Nephron progenitor cell (in vitro differentiated cells): ENCODE results near the gene FAM193B.
A peak's percentile ranks its signal among the peaks of the same experiment; 100 is the strongest.

Experiments
- DNase-seq: peaks from one replicate; pipeline ENCODE4 v3.0.0; 2021
- H3K27ac Mint-ChIP-seq: 2 replicates; pipeline ENCODE4 v1.8.0; 2021; ENCODE audit warnings: mild to moderate bottlenecking, moderate library complexity, mixed read lengths
- H3K27me3 Mint-ChIP-seq: 2 replicates; pipeline ENCODE4 v1.8.0; 2021; ENCODE audit warnings: mild to moderate bottlenecking, low read depth, mixed read lengths; ENCODE audit not compliant: poor library complexity
- H3K36me3 Mint-ChIP-seq: 2 replicates; pipeline ENCODE4 v1.8.0; 2021; ENCODE audit warnings: low read depth, mixed read lengths
- H3K4me1 Mint-ChIP-seq: 2 replicates; pipeline ENCODE4 v1.8.0; 2021; ENCODE audit warnings: mixed read lengths
- H3K4me3 Mint-ChIP-seq: 2 replicates; pipeline ENCODE4 v1.8.0; 2021; ENCODE audit warnings: mild to moderate bottlenecking, moderate library complexity, mixed read lengths
- H3K9me3 Mint-ChIP-seq: 2 replicates; pipeline ENCODE4 v1.8.0; 2021; ENCODE audit warnings: mild to moderate bottlenecking, moderate library complexity, mixed read lengths
- CTCF ChIP-seq: fragments of 200-600 bp; sonication (generic); IDR thresholded peaks from 2 replicates; pipeline ENCODE4 v1.5.0; 2021; ENCODE audit warnings: antibody characterized with exemption

FAM193B gene

GRCh38 chr5:177595991-177596774 lies 41.8 kb upstream of the FAM193B start:
- Mint-ChIP-seq H3K9me3 (no peaks in the 10 kb centered on the region), H3K4me1 (peaks cover 30% of the 10 kb centered on the region), H3K27ac (no peak overlapping the region), H3K36me3 (peaks cover 39% of the 10 kb centered on the region), H3K27me3 (peaks cover 8% of the 10 kb centered on the region), H3K4me3 (no peak overlapping the region)
- no peak for TF ChIP-seq CTCF
- no peak for DNase-seq

GRCh38 chr5:177595026-177595585 lies 40.7 kb upstream of the FAM193B start:
- no peak overlapping the region for H3K27ac Mint-ChIP-seq
- H3K36me3 Mint-ChIP-seq: peaks cover 39% of the 10 kb centered on the region
- no peak overlapping the region for H3K4me3 Mint-ChIP-seq
- H3K9me3 Mint-ChIP-seq: no peaks in the 10 kb centered on the region
- DNase-seq: no peak
- H3K4me1 Mint-ChIP-seq: peaks cover 21% of the 10 kb centered on the region
- TF ChIP-seq CTCF: no peak
- peaks cover 19% of the 10 kb centered on the region for H3K27me3 Mint-ChIP-seq

- peaks cover 27% of the 10 kb centered on the region for H3K4me1 Mint-ChIP-seq
Observed at GRCh38 chr5:177594071-177594470, 39.7 kb upstream of the FAM193B start.

DNA sequence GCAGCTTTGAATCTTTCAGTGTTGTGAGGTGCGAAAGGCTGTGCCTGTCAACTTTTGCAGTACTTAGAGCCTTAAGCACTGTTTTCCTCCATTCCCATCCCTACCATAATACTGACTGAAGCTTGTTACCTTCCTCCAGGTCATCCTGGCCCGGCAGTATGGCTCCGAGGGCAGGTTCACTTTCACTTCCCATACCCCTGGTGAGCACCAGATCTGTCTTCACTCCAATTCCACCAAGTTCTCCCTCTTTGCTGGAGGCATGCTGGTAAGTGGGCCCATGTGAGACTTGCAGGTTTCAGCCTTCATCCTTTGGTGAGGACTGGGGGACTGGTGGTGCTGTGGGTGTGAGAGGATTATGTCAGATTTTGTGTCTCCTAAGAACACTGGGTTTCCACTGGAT lies 39.1 kb upstream of the FAM193B start:
- Mint-ChIP-seq H3K9me3 (no peaks in the 10 kb centered on the region), H3K4me1 (peaks cover 32% of the 10 kb centered on the region), H3K27me3 (peaks cover 35% of the 10 kb centered on the region), H3K36me3 (peaks cover 39% of the 10 kb centered on the region), H3K27ac (no peak overlapping the region), H3K4me3 (peak overlapping the region; percentile 96)
- no peak for TF ChIP-seq CTCF
- no peak for DNase-seq

More at GRCh38 chr5:177594071-177594470, 39.7 kb upstream of the FAM193B start:
- no peak for TF ChIP-seq CTCF
- H3K36me3 Mint-ChIP-seq: peaks cover 39% of the 10 kb centered on the region
- no peak overlapping the region for H3K27ac Mint-ChIP-seq
- H3K4me3 Mint-ChIP-seq: no peak overlapping the region
- no peaks in the 10 kb centered on the region for H3K9me3 Mint-ChIP-seq
- no peak for DNase-seq
- peaks cover 29% of the 10 kb centered on the region for H3K27me3 Mint-ChIP-seq

GRCh38 chr5:177592905-177593304 lies 38.5 kb upstream of the FAM193B start:
- H3K27me3 Mint-ChIP-seq: peaks cover 39% of the 10 kb centered on the region
- H3K4me1 Mint-ChIP-seq: peaks cover 38% of the 10 kb centered on the region
- peaks cover 38% of the 10 kb centered on the region for H3K36me3 Mint-ChIP-seq
- no peak overlapping the region for H3K27ac Mint-ChIP-seq
- H3K4me3 Mint-ChIP-seq: peak overlapping the region; percentile 96
- no peak for DNase-seq
- H3K9me3 Mint-ChIP-seq: no peaks in the 10 kb centered on the region
- no peak for TF ChIP-seq CTCF
